Measurements from ENCODE around the gene LACTB. TPM values are rescaled to one million over a fixed set of nuclear protein-coding genes. Genes with fewer than 3 reads are reported as not detected.

Gene LACTB
- total RNA-seq, 4 donors from 2014 or later, result 9.0 to 18.4 (median 16.5) TPM

- H3K4me3 ChIP-seq, result peak within 1 kb of the TSS; percentile 58 to 98 (median 86)
- peak within 1 kb of the TSS; percentile 87 to 99 (median 97) for H3K27ac ChIP-seq
- peak; percentile 81 to 89 for DNase-seq (ENCODE audit: low spot score in 2 of 2)
- TF ChIP-seq POLR2A (IDR thresholded peaks at IDR 0.05), result peak; percentile 77 to 86
- peak in 1 of 2 donors; percentile 97 for TF ChIP-seq EP300 (IDR thresholded peaks at IDR 0.05)
- peak in 1 of 5 experiments; percentile 11 for TF ChIP-seq CTCF (IDR thresholded peaks at IDR 0.05)
- H3K27me3 ChIP-seq, result no peaks in the 10 kb centered on the region
- WGBS, 2 donors, result 0% methylated on average over 34 to 51 of the region's 60 CpGs
- H3K4me1 ChIP-seq, result peaks cover 0 to 28% (median 10%) of the 10 kb centered on the region in 4 donors
- no peaks in the 10 kb centered on the region for H3K9me3 ChIP-seq
- peaks cover 0 to 13% (median 10%) of the 10 kb centered on the region in 3 donors for H3K36me3 ChIP-seq
Measured at GRCh38 chr15:63157118-63157843, 35.6 kb downstream of the LACTB start, which contains the start of gene RPS27L. Gene RPS27L (minus strand): TSS chr15:63157477. CDS start chr15:63157405, 72 bp downstream.

GRCh38 chr15:63157891-63158431 is 36.3 kb downstream of the LACTB start:
- TF ChIP-seq POLR2A (IDR thresholded peaks at IDR 0.05), result no peak
- TF ChIP-seq EP300 (IDR thresholded peaks at IDR 0.05), result no peak
- no peak for TF ChIP-seq CTCF (IDR thresholded peaks at IDR 0.05)
- Histone ChIP-seq H3K27ac (peak overlapping the region; percentile 87 to 99 (median 97)), H3K4me1 (peaks cover 0 to 28% (median 10%) of the 10 kb centered on the region in 4 donors), H3K4me3 (peak overlapping the region; percentile 58 to 98 (median 86)), H3K36me3 (peaks cover 0 to 6% (median 5%) of the 10 kb centered on the region in 3 donors), H3K27me3 (no peaks in the 10 kb centered on the region), H3K9me3 (no peaks in the 10 kb centered on the region)
- WGBS, 2 donors, result 3 to 5% methylated on average over 18 of the region's 18 CpGs
- peak in 1 of 2 donors; percentile 65 for DNase-seq (ENCODE audit: low spot score in 2 of 2)

- H3K4me3 ChIP-seq, result no peak overlapping the region
- DNase-seq (ENCODE audit: low spot score in 2 of 2), result no peak
- H3K36me3 ChIP-seq, result no peaks in the 10 kb centered on the region
- no peak overlapping the region for H3K27ac ChIP-seq
- H3K9me3 ChIP-seq, result no peaks in the 10 kb centered on the region
- H3K27me3 ChIP-seq, result no peaks in the 10 kb centered on the region
- peaks cover 0 to 13% (median 3%) of the 10 kb centered on the region in 4 donors for H3K4me1 ChIP-seq
- TF ChIP-seq POLR2A (IDR thresholded peaks at IDR 0.05) (no peak), EP300 (IDR thresholded peaks at IDR 0.05) (no peak), CTCF (IDR thresholded peaks at IDR 0.05) (no peak)
Measured at GRCh38 chr15:63160638-63161037, 39.0 kb downstream of the LACTB start.

GRCh38 chr15:63163217-63163616 is 41.6 kb downstream of the LACTB start:
- Histone ChIP-seq H3K27ac (no peak overlapping the region), H3K36me3 (no peaks in the 10 kb centered on the region), H3K9me3 (no peaks in the 10 kb centered on the region), H3K4me3 (no peak overlapping the region), H3K4me1 (peaks cover 0 to 7% (median 0%) of the 10 kb centered on the region in 4 donors), H3K27me3 (no peaks in the 10 kb centered on the region)
- no peak for DNase-seq (ENCODE audit: low spot score in 2 of 2)
- 75 to 87% methylated on average over 4 of the region's 4 CpGs for WGBS, 2 donors
- TF ChIP-seq CTCF (IDR thresholded peaks at IDR 0.05), result no peak
- TF ChIP-seq POLR2A (IDR thresholded peaks at IDR 0.05), result no peak
- no peak for TF ChIP-seq EP300 (IDR thresholded peaks at IDR 0.05)

Data from tibial nerve (tissue), 4 donors.